ENCODE data around the gene PHF2. TPM values are rescaled to one million over a fixed set of nuclear protein-coding genes. Genes with fewer than 3 reads are reported as not detected.

PHF2 gene
- total and polyA plus RNA-seq, 9 of the 15 experiments (the other 6 are each of a cell fraction or from before 2014, with no cell fraction given) = 0.37 to 14.4 (median 8.1) TPM

DNA sequence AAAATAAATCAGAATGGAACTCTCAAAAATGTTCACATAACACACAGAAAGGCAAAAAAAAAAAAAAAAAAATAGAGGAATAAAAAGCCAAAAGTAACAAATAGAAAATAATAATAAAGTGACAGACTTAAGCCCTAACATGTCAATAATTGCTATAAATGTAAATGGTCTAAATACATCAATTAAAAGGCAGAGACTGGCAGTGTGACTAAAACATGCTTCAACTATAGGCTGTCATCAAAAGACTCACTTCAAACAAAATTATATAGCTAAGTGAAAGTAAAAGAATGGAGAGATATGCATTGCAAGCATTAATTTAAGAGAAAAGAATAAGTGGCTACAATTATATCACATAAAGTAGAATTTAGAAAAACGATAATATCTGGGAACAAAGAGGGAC is 114.2 kb downstream of the PHF2 start:
- H3K4me3 ChIP-seq = no peak overlapping the region
- ChIA-PET CTCF (ENCODE audit: low intra/inter-chr PET ratio) (no interaction called here), POLR2A (no interaction called here)
- in situ Hi-C loops (cut with MboI) = loop anchor here (5.0 to 25.0 kb wide), 2 partner anchors 267 to 522 kb away; partner anchors contain the start of gene BARX1
- H2AFZ ChIP-seq (ENCODE audit: low read depth, low read length) = no peak overlapping the region
- no peak overlapping the region for H3K9ac ChIP-seq (ENCODE audit: insufficient read depth in 1 of 2, low read depth in 2 of 2, low read length in 2 of 2)
- TF ChIP-seq SMARCA5 (IDR thresholded peaks at IDR 0.05) = no peak
- TF ChIP-seq ZNF445 (CRISPR knock-in tag; IDR thresholded peaks at IDR 0.05; ENCODE audit: low read depth) = no peak
- TF ChIP-seq MAFG (tag; conservative IDR thresholded peaks at IDR 0.05) = no peak
- no peak for TF ChIP-seq RHOXF2B (CRISPR knock-in tag; conservative IDR thresholded peaks at IDR 0.05)
- TF ChIP-seq USF2 (CRISPR knock-in tag; IDR thresholded peaks at IDR 0.05) = no peak
- TF ChIP-seq, protein P1, sequence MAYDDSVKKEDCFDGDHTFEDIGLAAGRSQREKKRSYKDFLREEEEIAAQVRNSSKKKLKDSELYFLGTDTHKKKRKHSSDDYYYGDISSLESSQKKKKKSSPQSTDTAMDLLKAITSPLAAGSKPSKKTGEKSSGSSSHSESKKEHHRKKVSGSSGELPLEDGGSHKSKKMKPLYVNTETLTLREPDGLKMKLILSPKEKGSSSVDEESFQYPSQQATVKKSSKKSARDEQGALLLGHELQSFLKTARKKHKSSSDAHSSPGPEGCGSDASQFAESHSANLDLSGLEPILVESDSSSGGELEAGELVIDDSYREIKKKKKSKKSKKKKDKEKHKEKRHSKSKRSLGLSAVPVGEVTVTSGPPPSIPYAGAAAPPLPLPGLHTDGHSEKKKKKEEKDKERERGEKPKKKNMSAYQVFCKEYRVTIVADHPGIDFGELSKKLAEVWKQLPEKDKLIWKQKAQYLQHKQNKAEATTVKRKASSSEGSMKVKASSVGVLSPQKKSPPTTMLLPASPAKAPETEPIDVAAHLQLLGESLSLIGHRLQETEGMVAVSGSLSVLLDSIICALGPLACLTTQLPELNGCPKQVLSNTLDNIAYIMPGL (CRISPR knock-in tag; IDR thresholded peaks at IDR 0.05) = no peak
- no peak for TF ChIP-seq HDGF (IDR thresholded peaks at IDR 0.05)
- TF ChIP-seq ZNF507 (tag; conservative IDR thresholded peaks at IDR 0.05) = peak; percentile 97
- peak; percentile 35 for TF ChIP-seq RBM25 (IDR thresholded peaks at IDR 0.05; ENCODE audit: low read depth, low read length, severe bottlenecking)
- TF ChIP-seq ATF1 (CRISPR knock-in tag; IDR thresholded peaks at IDR 0.05) = no peak
- no peak for TF ChIP-seq ATF1 (tag; IDR thresholded peaks at IDR 0.05)
- TF ChIP-seq FOXJ2 (tag; IDR thresholded peaks at IDR 0.05) = no peak
- TF ChIP-seq CLOCK (CRISPR knock-in tag; IDR thresholded peaks at IDR 0.05; ENCODE audit: borderline replicate concordance) = no peak
- TF ChIP-seq, protein P2, sequence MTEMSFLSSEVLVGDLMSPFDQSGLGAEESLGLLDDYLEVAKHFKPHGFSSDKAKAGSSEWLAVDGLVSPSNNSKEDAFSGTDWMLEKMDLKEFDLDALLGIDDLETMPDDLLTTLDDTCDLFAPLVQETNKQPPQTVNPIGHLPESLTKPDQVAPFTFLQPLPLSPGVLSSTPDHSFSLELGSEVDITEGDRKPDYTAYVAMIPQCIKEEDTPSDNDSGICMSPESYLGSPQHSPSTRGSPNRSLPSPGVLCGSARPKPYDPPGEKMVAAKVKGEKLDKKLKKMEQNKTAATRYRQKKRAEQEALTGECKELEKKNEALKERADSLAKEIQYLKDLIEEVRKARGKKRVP (CRISPR knock-in tag; IDR thresholded peaks at IDR 0.05) = no peak
- TF ChIP-seq ZNF354B (CRISPR knock-in tag; IDR thresholded peaks at IDR 0.05) = peak; percentile 84
- FAIRE-seq = no peak
- H3K9me1 ChIP-seq (ENCODE audit: control insufficient read depth, insufficient read depth, low read length) = no peaks in the 10 kb centered on the region
- no peak for ATAC-seq
- H3K4me1 ChIP-seq (replicated peaks in 1 of 2; ENCODE audit: control insufficient read depth in 2 of 2, insufficient read depth in 2 of 2, low read length in 2 of 2) = no peaks in the 10 kb centered on the region
- no peak overlapping the region for H3K27ac ChIP-seq (ENCODE audit: extremely low read depth, low read depth, low read length)
- H3K79me2 ChIP-seq (ENCODE audit: control insufficient read depth, insufficient read depth, low read length) = no peaks in the 10 kb centered on the region
- no peaks in the 10 kb centered on the region for H3K9me3 ChIP-seq (replicated peaks; ENCODE audit: control insufficient read depth, insufficient read depth, low read depth, low read length)
- no peaks in the 10 kb centered on the region for H3K36me3 ChIP-seq (ENCODE audit: control insufficient read depth, insufficient read depth, low read length)
- WGBS (ENCODE audit: insufficient coverage, low coverage, missing lambda C conversion rate) = 0% methylated on average over 1 of the region's 1 CpG
- H3K4me2 ChIP-seq (ENCODE audit: insufficient read depth, low read length) = no peak overlapping the region
- DNase-seq (ENCODE audit: extremely low read depth in 1 of 4, low spot score in 3 of 4) = no peak
- peaks cover 0 to 10% of the 10 kb centered on the region in 2 experiments; a peak in 2 of 5 replicates for H3K27me3 ChIP-seq (ENCODE audit: control insufficient read depth in 2 of 2, insufficient read depth in 2 of 2, low read length in 2 of 2)
- intact Hi-C loops (cut with micrococcal nuclease) = no loop called here
- no peaks in the 10 kb centered on the region for H4K20me1 ChIP-seq (replicated peaks; ENCODE audit: control insufficient read depth, insufficient read depth, low read length)
- no TSS peak for BruUV-seq (replicated peaks)
